HCT116 (cell line): ENCODE data around the gene RELL1. TPM values are rescaled to one million over a fixed set of nuclear protein-coding genes. Genes with fewer than 3 reads are reported as not detected.

Source experiments
- ATAC-seq: fragments of 200-7000 bp; cut with Tn5 transposase; 2 replicates; pipeline ENCODE4 v1.9.1; 2020; ENCODE audit warnings: mild to moderate bottlenecking, moderate library complexity
- BruUV-seq: library from RNA; stranded (reverse); fragments of 400-500 nt; replicated peaks from 2 replicates; lab custom pipeline; 2021; lab: Mats Ljungman, UMichigan
- CTCF ChIA-PET: fragments of 300-600 bp; sonication (Branson Sonifier 250); formaldehyde crosslinking; loops from one replicate; lab custom pipeline; 2021; ENCODE audit warnings: antibody characterized with exemption; lab: Charles Lee
- POLR2A ChIA-PET: fragments of 300-600, 350-600 bp; sonication (Branson Sonifier 250); formaldehyde crosslinking; loops from one replicate; lab custom pipeline; 2021; ENCODE audit warnings: antibody characterized with exemption; lab: Charles Lee
- RAD21 ChIA-PET, 2 experiments: fragments of 300-600 bp; sonication (Branson Sonifier 250); formaldehyde crosslinking; loops; one replicate each; lab custom pipeline; 2023; ENCODE audit warnings: low total read pairs in 2 of 2; ENCODE audit not compliant: uncharacterized antibody in 2 of 2, unreplicated experiment in 2 of 2, low non-redundant PET in 1 of 2; lab: Charles Lee
- DNase-seq: peaks from one replicate; pipeline ENCODE4 v3.0.0-alpha.2; 2010; ENCODE audit warnings: low read depth, low spot score
- H2AFZ ChIP-seq: fragments of 200-600 bp; shearing (Covaris generic), sonication (generic); 2 replicates; pipeline ENCODE4 v1.6.1; 2017; ENCODE audit warnings: low read depth, mixed run types, mixed read lengths, antibody characterized with exemption, low read length; ENCODE audit not compliant: poor library complexity, severe bottlenecking
- H3K27ac ChIP-seq: 2 replicates; pipeline ENCODE4 v1.5.1; 2012; ENCODE audit warnings: low read depth, low read length
- H3K27me3 ChIP-seq: fragments of 200-600 bp; sonication (generic); 2 replicates; pipeline ENCODE4 v1.6.1; 2016; ENCODE audit warnings: mixed run types, low read length, mixed read lengths; ENCODE audit not compliant: insufficient read depth
- H3K36me3 ChIP-seq, 2 experiments: fragments of 200-500 bp in 1 of 2; fragments of 200-600 bp in 1 of 2; sonication (Bioruptor generic) in 1 of 2; sonication (generic) in 1 of 2; 2 replicates each; pipeline versions ENCODE4 v1.5.1 to v1.6.1; 2014 to 2016; ENCODE audit warnings: low read length in 2 of 2, inconsistent platforms in 1 of 2, mixed read lengths in 1 of 2, mixed run types in 1 of 2; ENCODE audit not compliant: insufficient read depth in 2 of 2, control insufficient read depth in 1 of 2
- H3K4me1 ChIP-seq, 2 experiments: fragments of 200-600 bp in 1 of 2; sonication (generic) in 1 of 2; 2 replicates each; pipeline versions ENCODE4 v1.5.1 to v1.6.1; 2012 to 2017; ENCODE audit warnings: low read length in 2 of 2, inconsistent platforms in 1 of 2, mild to moderate bottlenecking in 1 of 2, mixed read lengths in 1 of 2, mixed run types in 1 of 2, moderate library complexity in 1 of 2; ENCODE audit not compliant: insufficient read depth in 2 of 2, control insufficient read depth in 1 of 2
- H3K4me2 ChIP-seq: fragments of 200-600 bp; sonication (generic); 2 replicates; pipeline ENCODE4 v1.6.1; 2017; ENCODE audit warnings: mixed run types, low read length, mixed read lengths
- H3K4me3 ChIP-seq, 2 experiments: fragments of 200-600 bp in 1 of 2; sonication (generic) in 1 of 2; replicated peaks in 1 of 2; 2 replicates each; pipeline ENCODE4 v1.5.1; 2011 to 2016; ENCODE audit warnings: low read length in 2 of 2, control low read depth in 1 of 2, low read depth in 1 of 2, mild to moderate bottlenecking in 1 of 2, mixed read lengths in 1 of 2, mixed run types in 1 of 2
- H3K79me2 ChIP-seq: fragments of 200-600 bp; sonication (generic); 2 replicates; pipeline ENCODE4 v1.6.1; 2017; ENCODE audit warnings: mild to moderate bottlenecking, mixed run types, low read length, moderate library complexity, mixed read lengths; ENCODE audit not compliant: insufficient read depth
- H3K9ac ChIP-seq: fragments of 200-600 bp; sonication (generic); 2 replicates; pipeline ENCODE4 v1.6.1; 2016; ENCODE audit warnings: low read length, mixed read lengths
- H3K9me2 ChIP-seq: fragments of 200-600 bp; sonication (generic), shearing (Covaris generic); 2 replicates; pipeline ENCODE4 v1.6.1; 2017; ENCODE audit warnings: mixed run types, mild to moderate bottlenecking, moderate library complexity; ENCODE audit not compliant: insufficient read depth
- H3K9me3 ChIP-seq, 2 experiments: fragments of 200-500 bp in 1 of 2; fragments of 200-600 bp in 1 of 2; sonication (Bioruptor generic) in 1 of 2; sonication (generic) in 1 of 2; 2 replicates each; pipeline ENCODE4 v1.6.1; 2014 to 2017; ENCODE audit warnings: low read length in 2 of 2, mixed read lengths in 2 of 2, inconsistent platforms in 1 of 2, low read depth in 1 of 2, mild to moderate bottlenecking in 1 of 2, mixed run types in 1 of 2, moderate library complexity in 1 of 2; ENCODE audit not compliant: control insufficient read depth in 1 of 2, insufficient read depth in 1 of 2
- H4K20me1 ChIP-seq: fragments of 200-600 bp; sonication (generic), shearing (Covaris generic); 2 replicates; pipeline ENCODE4 v1.6.1; 2017; ENCODE audit warnings: mixed run types, mild to moderate bottlenecking, moderate library complexity; ENCODE audit not compliant: insufficient read depth
- EZH2phosphoT487 ChIP-seq: fragments of 200-600 bp; IDR thresholded peaks from 2 replicates; pipeline ENCODE4 v1.6.1; 2018; ENCODE audit warnings: antibody characterized with exemption, borderline replicate concordance
- REST ChIP-seq: IDR thresholded peaks from 2 replicates; pipeline ENCODE4 v1.6.1; 2012; ENCODE audit warnings: low read depth
- TCF7L2 ChIP-seq: IDR thresholded peaks from 2 replicates; pipeline ENCODE4 v1.7.0; 2011; ENCODE audit warnings: borderline replicate concordance, inconsistent platforms; ENCODE audit not compliant: insufficient read depth, insufficient read length; ENCODE audit errors: extremely low read depth
- ZFX ChIP-seq: fragments of 450-650 bp; IDR thresholded peaks from 2 replicates; pipeline ENCODE4 v1.6.1; 2017
- ZNF274 ChIP-seq: fragments of 200-500 bp; sonication (Bioruptor generic); IDR thresholded peaks from 2 replicates; pipeline ENCODE4 v1.6.1; 2014; ENCODE audit warnings: mild to moderate bottlenecking, low read depth, low read length, inconsistent platforms
- intact Hi-C: fragments of 100-400 bp; cut with micrococcal nuclease; formaldehyde crosslinking; loops from 2 replicates; pipeline ENCODE4 v1.10.0; 2022
- total RNA-seq: library from RNA; stranded (reverse); gene quantifications from one replicate; pipeline ENCODE4 v1.2.1, GENCODE V29; 2021; ENCODE audit not compliant: unreplicated experiment
- TF ChIP-seq, protein P1 (sequence below): IDR thresholded peaks from 2 replicates; pipeline ENCODE4 v1.6.1; 2012
- TF ChIP-seq, protein P2 (sequence below): IDR thresholded peaks from 2 replicates; pipeline ENCODE4 v1.6.1; 2012

The RELL1 gene
- total RNA-seq, 1 experiment from 2014 or later: 30.2 TPM

GRCh38 chr4:37680089-37680488, 6.1 kb downstream of the RELL1 start:
- ChIA-PET CTCF (no interaction called here), RAD21 (no interaction called here), POLR2A (no interaction called here)
- intact Hi-C loops: no loop called here
- Histone ChIP-seq H4K20me1 (peaks cover 4% of the 10 kb centered on the region; the same call in 1 of the 2 replicates), H3K27me3 (no peaks in the 10 kb centered on the region), H3K36me3 (no peaks in the 10 kb centered on the region), H3K9ac (no peak overlapping the region), H3K4me1 (peaks cover 0 to 20% of the 10 kb centered on the region in 2 experiments; a peak in 2 of 4 replicates), H3K4me2 (no peak overlapping the region), H3K79me2 (peaks cover 60% of the 10 kb centered on the region), H3K4me3 (no peak overlapping the region), H2AFZ (no peak overlapping the region), H3K9me3 (no peaks in the 10 kb centered on the region), H3K9me2 (no peaks in the 10 kb centered on the region), H3K27ac (no peak overlapping the region)
- DNase-seq: no peak
- TF ChIP-seq, protein P1, sequence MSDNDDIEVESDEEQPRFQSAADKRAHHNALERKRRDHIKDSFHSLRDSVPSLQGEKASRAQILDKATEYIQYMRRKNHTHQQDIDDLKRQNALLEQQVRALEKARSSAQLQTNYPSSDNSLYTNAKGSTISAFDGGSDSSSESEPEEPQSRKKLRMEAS: no peak
- TF ChIP-seq, protein P2, sequence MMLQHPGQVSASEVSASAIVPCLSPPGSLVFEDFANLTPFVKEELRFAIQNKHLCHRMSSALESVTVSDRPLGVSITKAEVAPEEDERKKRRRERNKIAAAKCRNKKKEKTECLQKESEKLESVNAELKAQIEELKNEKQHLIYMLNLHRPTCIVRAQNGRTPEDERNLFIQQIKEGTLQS: no peak
- TF ChIP-seq REST (no peak), ZFX (no peak), EZH2phosphoT487 (no peak), ZNF274 (no peak), TCF7L2 (no peak)
- no peak for ATAC-seq
- BruUV-seq: no TSS peak
